ENCODE measurements around the gene SLC14A1. TPM values are rescaled to one million over a fixed set of nuclear protein-coding genes. Genes with fewer than 3 reads are reported as not detected.

SLC14A1 gene
- total RNA-seq = 1 to 10 TPM in 2 of 3 donors, under 1 TPM in 1; 0.64 to 2.6 (median 2.3) TPM

- H3K4me3 ChIP-seq = no peak within 1 kb of the TSS
- H3K27ac ChIP-seq = no peak within 1 kb of the TSS
- no peaks in the 10 kb centered on the region for H3K9me3 ChIP-seq
- no peaks in the 10 kb centered on the region for H3K4me1 ChIP-seq
- TF ChIP-seq, protein P1, sequence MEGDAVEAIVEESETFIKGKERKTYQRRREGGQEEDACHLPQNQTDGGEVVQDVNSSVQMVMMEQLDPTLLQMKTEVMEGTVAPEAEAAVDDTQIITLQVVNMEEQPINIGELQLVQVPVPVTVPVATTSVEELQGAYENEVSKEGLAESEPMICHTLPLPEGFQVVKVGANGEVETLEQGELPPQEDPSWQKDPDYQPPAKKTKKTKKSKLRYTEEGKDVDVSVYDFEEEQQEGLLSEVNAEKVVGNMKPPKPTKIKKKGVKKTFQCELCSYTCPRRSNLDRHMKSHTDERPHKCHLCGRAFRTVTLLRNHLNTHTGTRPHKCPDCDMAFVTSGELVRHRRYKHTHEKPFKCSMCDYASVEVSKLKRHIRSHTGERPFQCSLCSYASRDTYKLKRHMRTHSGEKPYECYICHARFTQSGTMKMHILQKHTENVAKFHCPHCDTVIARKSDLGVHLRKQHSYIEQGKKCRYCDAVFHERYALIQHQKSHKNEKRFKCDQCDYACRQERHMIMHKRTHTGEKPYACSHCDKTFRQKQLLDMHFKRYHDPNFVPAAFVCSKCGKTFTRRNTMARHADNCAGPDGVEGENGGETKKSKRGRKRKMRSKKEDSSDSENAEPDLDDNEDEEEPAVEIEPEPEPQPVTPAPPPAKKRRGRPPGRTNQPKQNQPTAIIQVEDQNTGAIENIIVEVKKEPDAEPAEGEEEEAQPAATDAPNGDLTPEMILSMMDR (IDR thresholded peaks at IDR 0.05) = no peak
- TF ChIP-seq POLR2A (IDR thresholded peaks at IDR 0.05) (no peak), POLR2AphosphoS5 (IDR thresholded peaks at IDR 0.05) (no peak)
- DNase-seq (ENCODE audit: low spot score in 2 of 2) = no peak
- intact Hi-C loops (cut with DNase I; ENCODE audit: low total_unique reads) = no loop called here
- H3K27me3 ChIP-seq = no peaks in the 10 kb centered on the region
- H3K36me3 ChIP-seq = no peaks in the 10 kb centered on the region
Measured at GRCh38 chr18:45723567-45724355, at the start of gene SLC14A1. Gene SLC14A1, plus strand, starts transcription at chr18:45724181. Its CDS starts 6,140 bp downstream, at chr18:45730321.

- intact Hi-C loops (cut with DNase I; ENCODE audit: low total_unique reads) = no loop called here
- no peak for DNase-seq (ENCODE audit: low spot score in 2 of 2)
- no peak overlapping the region for H3K27ac ChIP-seq
- H3K4me1 ChIP-seq = no peaks in the 10 kb centered on the region
- no peak overlapping the region for H3K4me3 ChIP-seq
- H3K27me3 ChIP-seq = no peaks in the 10 kb centered on the region
- no peaks in the 10 kb centered on the region for H3K9me3 ChIP-seq
- no peaks in the 10 kb centered on the region for H3K36me3 ChIP-seq
- no peak for TF ChIP-seq POLR2AphosphoS5 (IDR thresholded peaks at IDR 0.05)
- no peak for TF ChIP-seq POLR2A (IDR thresholded peaks at IDR 0.05)
- TF ChIP-seq, protein P1 (IDR thresholded peaks at IDR 0.05) = no peak
Measured at GRCh38 chr18:45677276-45677807, 46.6 kb upstream of the SLC14A1 start.

DNA sequence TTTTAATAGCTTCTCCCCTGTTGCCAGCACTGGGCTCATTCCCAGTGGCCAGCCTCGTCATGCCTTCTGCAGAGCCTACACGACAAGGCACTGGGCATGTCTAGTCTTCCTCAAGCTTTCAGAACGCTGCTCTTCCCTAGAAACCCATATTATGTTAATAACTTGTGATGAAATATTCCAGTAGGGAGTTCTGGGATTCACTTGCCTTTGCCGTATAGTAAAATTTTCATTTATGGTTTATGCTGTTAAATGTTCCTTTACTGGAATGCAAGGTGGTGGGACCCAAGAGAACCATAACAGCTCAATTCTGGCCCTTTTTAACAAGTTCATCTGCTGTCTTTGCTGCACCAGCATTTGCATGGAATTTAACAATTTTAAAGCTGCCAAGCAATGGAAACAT lies 45.5 kb upstream of the SLC14A1 start:
- intact Hi-C loops (cut with DNase I; ENCODE audit: low total_unique reads) = no loop called here
- no peaks in the 10 kb centered on the region for H3K4me1 ChIP-seq
- H3K9me3 ChIP-seq = no peaks in the 10 kb centered on the region
- H3K4me3 ChIP-seq = no peak overlapping the region
- H3K36me3 ChIP-seq = no peaks in the 10 kb centered on the region
- H3K27me3 ChIP-seq = no peaks in the 10 kb centered on the region
- no peak overlapping the region for H3K27ac ChIP-seq
- no peak for DNase-seq (ENCODE audit: low spot score in 2 of 2)
- TF ChIP-seq POLR2AphosphoS5 (IDR thresholded peaks at IDR 0.05) (no peak), POLR2A (IDR thresholded peaks at IDR 0.05) (no peak)
- TF ChIP-seq, protein P1 (IDR thresholded peaks at IDR 0.05) = no peak

DNA sequence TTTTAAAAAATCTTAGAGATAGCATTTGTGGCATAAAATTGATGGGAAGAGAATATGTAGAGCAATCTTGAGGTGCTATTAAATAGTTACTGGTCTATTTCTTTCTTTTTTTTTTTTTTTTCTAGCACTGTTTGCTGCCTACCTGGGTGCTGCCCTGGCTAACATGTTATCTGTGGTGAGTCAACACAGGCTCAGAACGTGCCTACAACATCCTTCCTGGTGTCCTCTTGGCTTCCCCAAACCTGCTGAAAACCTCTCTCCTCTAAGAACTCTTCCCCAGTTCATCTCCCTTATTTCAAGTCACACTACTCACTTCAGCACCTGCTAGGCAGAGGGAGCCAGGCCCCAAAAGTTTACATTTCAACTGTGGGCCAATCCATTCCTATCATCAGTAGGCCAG lies 45.1 kb upstream of the SLC14A1 start:
- H3K9me3 ChIP-seq = no peaks in the 10 kb centered on the region
- no peaks in the 10 kb centered on the region for H3K4me1 ChIP-seq
- H3K36me3 ChIP-seq = no peaks in the 10 kb centered on the region
- H3K27ac ChIP-seq = no peak overlapping the region
- H3K27me3 ChIP-seq = no peaks in the 10 kb centered on the region
- no peak for DNase-seq (ENCODE audit: low spot score in 2 of 2)
- H3K4me3 ChIP-seq = no peak overlapping the region
- TF ChIP-seq POLR2AphosphoS5 (IDR thresholded peaks at IDR 0.05) (no peak), POLR2A (IDR thresholded peaks at IDR 0.05) (no peak)
- TF ChIP-seq, protein P1 (IDR thresholded peaks at IDR 0.05) = no peak
- intact Hi-C loops (cut with DNase I; ENCODE audit: low total_unique reads) = no loop called here

GRCh38 chr18:45680066-45680690 lies 43.8 kb upstream of the SLC14A1 start:
- DNase-seq (ENCODE audit: low spot score in 2 of 2) = no peak
- Histone ChIP-seq H3K36me3 (no peaks in the 10 kb centered on the region), H3K9me3 (no peaks in the 10 kb centered on the region), H3K27me3 (no peaks in the 10 kb centered on the region), H3K27ac (no peak overlapping the region), H3K4me3 (no peak overlapping the region), H3K4me1 (no peaks in the 10 kb centered on the region)
- intact Hi-C loops (cut with DNase I; ENCODE audit: low total_unique reads) = no loop called here
- TF ChIP-seq POLR2A (IDR thresholded peaks at IDR 0.05) = no peak
- no peak for TF ChIP-seq POLR2AphosphoS5 (IDR thresholded peaks at IDR 0.05)
- TF ChIP-seq, protein P1 (IDR thresholded peaks at IDR 0.05) = no peak

Data from breast epithelium (tissue), 4 donors.